ENCODE data around the gene WBP2. TPM values are rescaled to one million over a fixed set of nuclear protein-coding genes. Genes with fewer than 3 reads are reported as not detected.

WBP2 gene
- total and polyA plus RNA-seq, 9 of the 15 experiments (the other 6 are each of a cell fraction or from before 2014, with no cell fraction given): 2.2 to 74.3 (median 20.0) TPM

GRCh38 chr17:75843577-75844529 is 11.3 kb downstream of the WBP2 start, which contains the start of gene UNC13D (continued):
- peak; percentile 10; the same call in 1 of the 2 replicates for TF ChIP-seq MAFK (IDR thresholded peaks at IDR 0.05; ENCODE audit: low read length)
- TF ChIP-seq EWSR1 (IDR thresholded peaks at IDR 0.05; ENCODE audit: borderline replicate concordance, low read depth, partially characterized antibody): no peak
- TF ChIP-seq HMGN3 (IDR thresholded peaks at IDR 0.05; ENCODE audit: borderline replicate concordance, extremely low read depth, insufficient read length, low read depth, low read length): peak; percentile 50
- TF ChIP-seq KDM1A (IDR thresholded peaks at IDR 0.05): peak in 1 of 2 experiments; percentile 24; a peak in 1 of 4 replicates
- no peak for TF ChIP-seq SNRNP70 (optimal IDR thresholded peaks at IDR 0.05; ENCODE audit: low read depth, low read length)
- no peak for TF ChIP-seq REST (IDR thresholded peaks at IDR 0.05; ENCODE audit: borderline replicate concordance)
- TF ChIP-seq REST (CRISPR knock-in tag; IDR thresholded peaks at IDR 0.05; ENCODE audit: low read depth): peak; percentile 41
- no peak for TF ChIP-seq HDAC2 (IDR thresholded peaks at IDR 0.05)
- no peak for TF ChIP-seq NFE2L1 (tag; IDR thresholded peaks at IDR 0.05; ENCODE audit: borderline replicate concordance, low read depth)
- no peak for TF ChIP-seq ZNF707 (CRISPR knock-in tag; conservative IDR thresholded peaks at IDR 0.05)
- TF ChIP-seq JUNB (CRISPR knock-in tag; conservative IDR thresholded peaks at IDR 0.05): no peak
- peak; percentile 89 for TF ChIP-seq JUN (IDR thresholded peaks at IDR 0.05; ENCODE audit: borderline replicate concordance, low read depth, low read length)
- TF ChIP-seq JUN (CRISPR knock-in tag; IDR thresholded peaks at IDR 0.05; ENCODE audit: borderline replicate concordance): 0 out of 2 replicates have a peak, but pooled peaks have one; percentile 47
- no peak for TF ChIP-seq ZNF408 (CRISPR knock-in tag; IDR thresholded peaks at IDR 0.05; ENCODE audit: low read depth)
- 0 out of 2 replicates have a peak, but pooled peaks have one; percentile 17 for TF ChIP-seq E2F4 (CRISPR knock-in tag; IDR thresholded peaks at IDR 0.05; ENCODE audit: low read depth)
- TF ChIP-seq MYC (IDR thresholded peaks at IDR 0.05; ENCODE audit: low read depth, low read length): peak; percentile 50; the same call in 1 of the 2 replicates
- TF ChIP-seq MYC (CRISPR knock-in tag; IDR thresholded peaks at IDR 0.05; ENCODE audit: borderline replicate concordance, low read depth): peak; percentile 57
- TF ChIP-seq RFX7 (CRISPR knock-in tag; IDR thresholded peaks at IDR 0.05): no peak
- TF ChIP-seq ZNF174 (CRISPR knock-in tag; IDR thresholded peaks at IDR 0.05): no peak

Measured in K562 (cell line).